Esophagus muscularis mucosa (tissue), 4 donors: ENCODE measurements around the gene ATF6B. TPM values are rescaled to one million over a fixed set of nuclear protein-coding genes. Genes with fewer than 3 reads are reported as not detected.

Experiments used
- DNase-seq: peaks from one replicate; pipeline ENCODE4 v3.0.0-alpha.2; 2017; ENCODE audit errors: extremely low spot score
- H3K27ac ChIP-seq, 4 donors: fragments of 200-600 bp; sonication (generic); replicated peaks in 1 of 4; 1 replicate in 3 of 4; 2 replicates in 1 of 4; pipeline ENCODE4 v1.5.1; 2016 to 2019; ENCODE audit warnings: mild to moderate bottlenecking in 1 of 4
- H3K27me3 ChIP-seq, 4 donors: fragments of 200-600 bp; sonication (generic); one replicate each; pipeline versions ENCODE4 v1.5.1 to v1.6.0; 2016 to 2019
- H3K36me3 ChIP-seq, 4 donors: fragments of 200-600 bp; sonication (generic); one replicate each; pipeline ENCODE4 v1.5.1; 2016 to 2019
- H3K4me1 ChIP-seq, 4 donors: fragments of 200-600 bp; sonication (generic); one replicate each; pipeline ENCODE4 v1.5.1; 2016 to 2019
- H3K4me3 ChIP-seq, 4 donors: fragments of 200-600 bp; sonication (generic); 1 replicate in 2 of 4; 2 replicates in 2 of 4; pipeline ENCODE4 v1.5.1; 2016 to 2019; ENCODE audit warnings: mild to moderate bottlenecking in 4 of 4, moderate library complexity in 1 of 4
- H3K9me3 ChIP-seq, 4 donors: fragments of 200-600 bp; sonication (generic); 1 replicate in 3 of 4; 2 replicates in 1 of 4; pipeline ENCODE4 v1.5.1; 2016 to 2019
- EP300 ChIP-seq: sonication (generic); formaldehyde crosslinking; IDR thresholded peaks from one replicate; pipeline ENCODE4 v1.6.1; 2017; ENCODE audit warnings: antibody characterized with exemption
- POLR2A ChIP-seq: fragments of 450-650 bp; IDR thresholded peaks from one replicate; pipeline ENCODE4 v1.6.1; 2017; ENCODE audit warnings: antibody characterized with exemption, moderate library complexity, mild to moderate bottlenecking, low read depth
- POLR2AphosphoS5 ChIP-seq, 2 donors: sonication (generic); formaldehyde crosslinking; IDR thresholded peaks; one replicate each; pipeline ENCODE4 v1.6.1; 2017; ENCODE audit warnings: antibody characterized with exemption in 2 of 2
- WGBS: methylation state at CpG from one replicate; pipeline ENCODE4 v1.1.5; 2018; 5-methylcytosine and 5-hydroxymethylcytosine counted together
- intact Hi-C: fragments of 100-400 bp; cut with DNase I; formaldehyde crosslinking; loops from one replicate; pipeline ENCODE4 v1.15.1; 2023
- total RNA-seq, 4 donors: library from RNA; depleted of rRNA; stranded (reverse); fragments of >200 nt; gene quantifications; one replicate each; pipeline versions ENCODE4 v1.1.0 to v1.2.1, GENCODE V29; 2016
- TF ChIP-seq, protein P1 (sequence below), 3 experiments: fragments of 200-600 bp in 2 of 3; fragments of 450-650 bp in 1 of 3; sonication (generic) in 2 of 3; IDR thresholded peaks; one replicate each; pipeline ENCODE4 v1.5.1; 2017 to 2019; ENCODE audit warnings: antibody characterized with exemption in 3 of 3, mild to moderate bottlenecking in 2 of 3, moderate library complexity in 1 of 3

Gene ATF6B
- total RNA-seq, 4 donors from 2014 or later = 17.7 to 37.4 (median 27.2) TPM

DNA sequence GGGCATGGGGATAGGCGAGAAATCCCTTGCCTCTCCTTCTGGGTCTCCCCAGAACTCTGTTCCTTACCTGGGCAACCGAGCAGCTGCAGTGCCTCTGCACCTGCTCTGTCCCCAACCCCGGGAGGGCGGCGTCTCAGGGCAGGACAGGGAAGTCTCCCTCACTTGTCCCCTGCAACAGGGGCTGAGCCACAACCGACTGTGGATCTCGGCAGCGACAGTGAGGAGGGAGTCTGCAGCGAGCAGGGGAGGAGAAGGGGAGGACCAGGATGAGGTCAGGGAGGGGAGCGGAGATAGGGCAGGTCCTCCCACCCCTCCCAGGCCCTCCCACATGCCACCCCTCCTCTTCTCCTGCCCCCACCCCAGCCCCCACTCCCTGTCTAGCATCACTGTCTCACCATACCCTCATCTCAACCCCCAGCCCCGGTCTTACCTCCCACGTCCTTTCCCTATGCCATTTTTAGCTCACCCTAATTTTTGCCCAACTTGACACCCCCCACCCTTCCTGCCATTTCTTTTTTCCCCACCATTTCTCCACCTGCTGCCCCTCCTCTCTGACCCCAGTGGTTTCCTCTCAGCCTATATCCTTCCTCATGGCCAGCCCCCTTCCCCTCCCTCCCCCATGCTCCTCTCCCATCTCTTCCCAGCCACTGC is 18.8 kb downstream of the ATF6B start, which contains the start of gene TNXB:
Gene TNXB, minus strand, starts transcription at position 225 of the 651 bp plus-strand sequence. CDS start 11,140 bp downstream, outside the sequence.
- intact Hi-C loops = no loop called here
- Histone ChIP-seq H3K4me3 (peak within 1 kb of the TSS; percentile 45 to 61 (median 52)), H3K36me3 (no peaks in the 10 kb centered on the region), H3K27me3 (no peaks in the 10 kb centered on the region), H3K27ac (peak within 1 kb of the TSS; percentile 77 to 83 (median 81)), H3K9me3 (no peaks in the 10 kb centered on the region), H3K4me1 (peaks cover 66 to 94% (median 90%) of the 10 kb centered on the region in 4 donors)
- TF ChIP-seq POLR2A (peak; percentile 39), POLR2AphosphoS5 (IDR thresholded peaks at IDR 0.05) (peak; percentile 50 to 87), EP300 (no peak)
- TF ChIP-seq, protein P1, sequence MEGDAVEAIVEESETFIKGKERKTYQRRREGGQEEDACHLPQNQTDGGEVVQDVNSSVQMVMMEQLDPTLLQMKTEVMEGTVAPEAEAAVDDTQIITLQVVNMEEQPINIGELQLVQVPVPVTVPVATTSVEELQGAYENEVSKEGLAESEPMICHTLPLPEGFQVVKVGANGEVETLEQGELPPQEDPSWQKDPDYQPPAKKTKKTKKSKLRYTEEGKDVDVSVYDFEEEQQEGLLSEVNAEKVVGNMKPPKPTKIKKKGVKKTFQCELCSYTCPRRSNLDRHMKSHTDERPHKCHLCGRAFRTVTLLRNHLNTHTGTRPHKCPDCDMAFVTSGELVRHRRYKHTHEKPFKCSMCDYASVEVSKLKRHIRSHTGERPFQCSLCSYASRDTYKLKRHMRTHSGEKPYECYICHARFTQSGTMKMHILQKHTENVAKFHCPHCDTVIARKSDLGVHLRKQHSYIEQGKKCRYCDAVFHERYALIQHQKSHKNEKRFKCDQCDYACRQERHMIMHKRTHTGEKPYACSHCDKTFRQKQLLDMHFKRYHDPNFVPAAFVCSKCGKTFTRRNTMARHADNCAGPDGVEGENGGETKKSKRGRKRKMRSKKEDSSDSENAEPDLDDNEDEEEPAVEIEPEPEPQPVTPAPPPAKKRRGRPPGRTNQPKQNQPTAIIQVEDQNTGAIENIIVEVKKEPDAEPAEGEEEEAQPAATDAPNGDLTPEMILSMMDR (IDR thresholded peaks at IDR 0.05) = no peak
- WGBS = 31% methylated on average over 9 of the region's 12 CpGs
- no peak for DNase-seq

DNA sequence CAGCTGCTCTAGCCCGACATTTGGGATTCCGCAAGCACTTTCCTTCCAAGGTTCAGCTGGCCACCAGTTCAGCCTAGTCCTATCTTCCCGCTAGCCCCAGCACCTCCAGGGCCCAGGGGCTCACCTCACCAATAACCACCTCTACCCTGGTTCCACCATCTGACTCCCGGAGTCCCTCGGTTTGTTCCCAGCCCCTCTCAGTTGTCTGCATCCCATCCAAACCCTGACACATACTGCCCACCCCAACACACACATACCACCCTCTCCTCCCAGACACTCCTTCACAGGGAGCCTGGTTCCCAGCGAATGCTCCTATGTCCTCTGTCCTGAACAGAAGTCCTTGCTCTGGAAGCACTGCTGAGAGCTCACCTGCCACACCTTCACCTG is 19.3 kb downstream of the ATF6B start:
- no peak for DNase-seq
- Histone ChIP-seq H3K9me3 (no peaks in the 10 kb centered on the region), H3K27me3 (no peaks in the 10 kb centered on the region), H3K4me1 (peaks cover 61 to 89% (median 84%) of the 10 kb centered on the region in 4 donors), H3K36me3 (no peaks in the 10 kb centered on the region), H3K27ac (peak overlapping the region; percentile 77 to 83 (median 81)), H3K4me3 (peak overlapping the region; percentile 45 to 61 (median 52))
- TF ChIP-seq, protein P1 (IDR thresholded peaks at IDR 0.05) = no peak
- no peak for TF ChIP-seq EP300
- 64% methylated on average over 6 of the region's 6 CpGs for WGBS
- intact Hi-C loops = no loop called here

DNA sequence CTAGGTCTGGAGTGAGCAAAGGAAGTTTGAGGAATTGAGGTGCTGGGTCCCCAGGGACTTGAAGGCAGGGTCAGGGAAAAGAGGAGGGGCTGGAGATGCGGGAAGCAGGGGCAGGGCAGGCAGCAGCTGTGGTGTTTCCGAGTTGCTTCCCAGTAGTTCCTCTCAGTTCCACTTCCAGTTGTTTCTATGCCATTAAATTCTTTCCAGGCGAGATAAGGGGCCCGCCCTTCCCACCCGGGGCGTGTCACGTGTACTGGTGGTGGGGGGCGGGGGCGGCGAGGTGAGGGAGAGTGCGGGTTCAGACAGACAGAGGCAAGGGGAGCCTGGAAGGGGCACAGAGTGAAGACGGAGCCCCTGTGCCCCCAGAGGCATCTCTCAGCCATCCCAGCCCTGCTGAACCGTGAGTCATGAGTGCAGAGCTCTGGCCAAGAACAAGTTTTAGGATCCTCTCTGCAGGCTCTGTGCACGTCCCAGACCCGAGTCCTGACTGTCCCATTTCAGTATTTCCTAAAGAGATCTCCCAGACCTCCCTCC is 19.9 kb downstream of the ATF6B start:
- intact Hi-C loops = no loop called here
- TF ChIP-seq POLR2A = no peak
- TF ChIP-seq EP300 = peak; percentile 22
- peak; percentile 54 to 69 for TF ChIP-seq POLR2AphosphoS5 (IDR thresholded peaks at IDR 0.05)
- TF ChIP-seq, protein P1 (IDR thresholded peaks at IDR 0.05) = no peak
- H3K9me3 ChIP-seq = no peaks in the 10 kb centered on the region
- peak overlapping the region; percentile 45 to 61 (median 52) for H3K4me3 ChIP-seq
- H3K4me1 ChIP-seq = peaks cover 55 to 83% (median 79%) of the 10 kb centered on the region in 4 donors
- H3K27ac ChIP-seq = peak overlapping the region; percentile 77 to 83 (median 81)
- WGBS = 3% methylated on average over 10 of the region's 15 CpGs
- H3K27me3 ChIP-seq = no peaks in the 10 kb centered on the region
- no peaks in the 10 kb centered on the region for H3K36me3 ChIP-seq
- DNase-seq = peak; percentile 96

DNA sequence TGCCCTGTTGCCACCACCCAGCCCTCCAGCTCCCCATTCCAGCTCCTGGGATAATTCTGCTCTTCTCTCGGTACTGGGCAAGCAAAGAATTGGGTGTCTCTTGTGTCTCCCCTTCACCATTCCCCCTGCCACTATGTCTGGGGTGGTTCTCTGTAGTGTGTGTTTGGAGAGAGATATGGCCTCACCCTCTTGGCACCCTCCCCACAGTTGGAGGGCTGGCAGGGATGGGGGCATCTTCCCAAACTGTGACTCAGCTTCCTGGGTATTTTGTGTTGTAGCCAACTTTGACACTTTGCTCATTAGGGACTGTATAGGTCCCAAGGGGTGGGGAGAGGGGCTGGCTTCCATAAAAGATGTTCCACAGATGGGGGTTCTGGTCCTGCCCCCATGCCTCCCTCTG is 20.6 kb downstream of the ATF6B start:
- peak overlapping the region; percentile 45 to 61 (median 52) for H3K4me3 ChIP-seq
- DNase-seq = no peak
- WGBS = 60% methylated on average over 1 of the region's 1 CpG
- H3K27me3 ChIP-seq = no peaks in the 10 kb centered on the region
- intact Hi-C loops = no loop called here
- H3K36me3 ChIP-seq = peaks cover 0 to 2% (median 0%) of the 10 kb centered on the region in 4 donors
- H3K4me1 ChIP-seq = peaks cover 48 to 76% (median 71%) of the 10 kb centered on the region in 4 donors
- TF ChIP-seq POLR2AphosphoS5 (IDR thresholded peaks at IDR 0.05) = no peak
- TF ChIP-seq POLR2A = no peak
- TF ChIP-seq EP300 = no peak
- TF ChIP-seq, protein P1 (IDR thresholded peaks at IDR 0.05) = no peak
- H3K9me3 ChIP-seq = no peaks in the 10 kb centered on the region
- peak overlapping the region; percentile 77 to 83 (median 81) for H3K27ac ChIP-seq
